Transverse colon (tissue), 4 donors: Measurements from ENCODE around the gene RPS6KA2.

Source experiments
- CTCF ChIP-seq, 5 experiments: fragments of 200-600 bp in 3 of 5; fragments of 450-650 bp in 2 of 5; sonication (generic) in 3 of 5; IDR thresholded peaks; 1 replicate in 2 of 5; 2 replicates in 3 of 5; pipeline ENCODE4 v1.5.1; 2016 to 2017; ENCODE audit warnings: antibody characterized with exemption in 5 of 5, inconsistent platforms in 3 of 5, mild to moderate bottlenecking in 2 of 5, moderate library complexity in 1 of 5
- EP300 ChIP-seq: sonication (generic); formaldehyde crosslinking; IDR thresholded peaks from one replicate; pipeline ENCODE4 v1.6.1; 2017; ENCODE audit warnings: antibody characterized with exemption, low read depth
- POLR2A ChIP-seq: fragments of 450-650 bp; IDR thresholded peaks from one replicate; pipeline ENCODE4 v1.6.1; 2016; ENCODE audit warnings: antibody characterized with exemption, mild to moderate bottlenecking, moderate library complexity
- POLR2AphosphoS5 ChIP-seq, 3 donors: sonication (generic); formaldehyde crosslinking; IDR thresholded peaks; one replicate each; pipeline ENCODE4 v1.6.1; 2016; ENCODE audit warnings: antibody characterized with exemption in 3 of 3

DNA sequence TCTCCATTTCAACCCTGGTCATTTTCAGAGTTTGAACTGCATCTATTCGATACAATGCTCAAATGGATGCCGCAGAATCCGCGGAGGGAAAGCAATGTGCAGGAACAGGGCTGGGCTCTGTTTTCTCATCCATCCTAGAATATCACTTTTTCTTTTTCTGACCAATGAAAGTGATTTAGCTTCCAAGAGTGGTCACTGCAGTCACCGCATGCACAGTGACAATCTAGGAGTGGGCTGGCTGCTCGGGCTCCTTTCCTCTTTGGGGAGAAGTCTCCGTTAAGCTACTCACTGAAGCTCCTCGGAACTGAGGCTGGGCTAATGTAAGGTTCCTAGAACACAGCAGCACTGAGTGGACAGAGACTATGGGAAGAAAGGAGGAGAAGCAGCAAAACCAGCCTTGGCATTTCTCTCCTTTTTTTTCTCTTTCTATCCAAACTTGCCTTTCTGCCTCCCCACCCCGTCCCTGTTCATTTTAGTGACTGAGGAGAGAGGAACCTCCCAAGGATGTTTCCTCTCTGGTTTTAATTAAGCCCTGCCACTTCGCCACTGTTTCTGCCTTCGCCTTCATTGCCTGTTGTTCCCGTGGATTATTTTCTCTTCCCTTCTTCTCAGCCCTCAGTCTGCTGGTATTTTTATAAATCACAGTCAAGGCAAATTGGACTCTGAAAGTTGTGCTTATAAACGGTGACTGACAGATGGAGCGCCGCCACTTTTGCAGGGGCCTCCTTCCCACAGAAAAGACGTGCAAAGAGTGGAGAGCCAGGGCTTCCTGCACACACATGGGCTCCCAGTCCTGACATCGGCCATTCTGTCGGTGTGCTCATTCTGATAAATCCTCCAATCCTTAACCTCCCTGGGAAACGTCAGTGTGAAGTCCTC lies 81.7 kb downstream of the RPS6KA2 start:
- TF ChIP-seq CTCF (IDR thresholded peaks at IDR 0.05): no peak
- TF ChIP-seq POLR2A: no peak
- TF ChIP-seq POLR2AphosphoS5 (IDR thresholded peaks at IDR 0.05): no peak
- TF ChIP-seq EP300: no peak
